ENCODE data around the gene MPDZ. TPM values are rescaled to one million over a fixed set of nuclear protein-coding genes. Genes with fewer than 3 reads are reported as not detected.

The MPDZ gene
- total and polyA plus RNA-seq, 2 experiments from 2014 or later, result 33.0 to 43.1 TPM

DNA sequence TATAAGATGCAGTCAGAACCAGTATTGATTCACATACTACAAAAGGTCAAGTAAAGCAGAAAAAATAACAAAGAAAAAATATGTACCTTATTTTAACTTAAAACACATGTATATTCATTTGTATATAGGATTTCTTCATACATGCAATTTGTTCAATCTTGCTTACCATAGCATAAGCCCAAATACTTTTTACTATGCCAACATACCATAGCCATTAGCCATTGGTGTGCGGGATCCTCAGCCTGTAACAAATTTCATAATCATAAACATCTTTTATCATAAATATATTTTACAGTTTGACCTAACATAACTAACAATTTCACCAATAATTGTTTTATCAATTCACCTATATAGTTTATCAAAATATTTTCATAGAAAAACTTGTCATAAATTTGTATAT is 51.1 kb downstream of the MPDZ start:
- TF ChIP-seq NANOG (IDR thresholded peaks at IDR 0.05; ENCODE audit: borderline replicate concordance) (no peak), JUNB (IDR thresholded peaks at IDR 0.05; ENCODE audit: unreplicated experiment) (no peak), ZNF114 (CRISPR knock-in tag; IDR thresholded peaks at IDR 0.05) (no peak)
- H3K9me3 Mint-ChIP-seq, result no peaks in the 10 kb centered on the region
- Histone ChIP-seq H3K36me3 (ENCODE audit: insufficient read depth) (no peaks in the 10 kb centered on the region), H3F3A (replicated peaks; ENCODE audit: low read depth) (no peaks in the 10 kb centered on the region), H3K4me3 (no peak overlapping the region), H4K20me1 (replicated peaks; ENCODE audit: insufficient read depth) (no peaks in the 10 kb centered on the region), H3K9me2 (ENCODE audit: insufficient read depth) (no peaks in the 10 kb centered on the region), H3K27ac (ENCODE audit: low read depth) (no peak overlapping the region), H3K79me2 (replicated peaks; ENCODE audit: insufficient read depth) (no peaks in the 10 kb centered on the region), H2AFZ (no peak overlapping the region), H3K4me2 (no peak overlapping the region), H3K27me3 (ENCODE audit: insufficient read depth) (no peaks in the 10 kb centered on the region), H3K4me1 (ENCODE audit: insufficient read depth) (peaks cover 12% of the 10 kb centered on the region; the same call in 1 of the 2 replicates)
- no peaks in the 10 kb centered on the region for H3K27me3 Mint-ChIP-seq (ENCODE audit: insufficient read depth, low read depth, poor library complexity)
- ATAC-seq, result no peak
- DNase-seq (ENCODE audit: low spot score), result no peak
- no peak overlapping the region for H3K4me3 Mint-ChIP-seq
- H3K36me3 Mint-ChIP-seq (ENCODE audit: low read depth), result peaks cover 3% of the 10 kb centered on the region; the same call in 1 of the 3 replicates
- H3K27ac Mint-ChIP-seq, result no peak overlapping the region
- peaks cover 6% of the 10 kb centered on the region; the same call in 2 of the 3 replicates for H3K4me1 Mint-ChIP-seq

DNA sequence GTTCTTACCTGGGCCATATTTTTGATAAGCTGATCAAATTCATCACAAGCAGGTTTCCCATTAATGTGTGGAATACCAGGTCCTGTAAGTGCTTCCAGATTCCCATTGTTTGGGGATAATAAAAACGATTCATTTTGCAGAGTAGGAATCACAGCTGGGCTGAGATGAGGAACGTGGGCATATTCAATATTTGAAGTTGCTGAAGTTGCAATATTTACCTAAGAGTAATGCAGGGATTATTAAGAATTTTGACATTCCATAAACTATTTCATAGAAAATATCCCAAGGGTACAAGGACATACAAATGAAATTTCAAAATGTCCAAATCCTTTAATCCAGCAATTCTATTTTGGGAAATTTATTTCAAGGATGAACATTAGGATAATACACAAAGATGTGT is 55.1 kb downstream of the MPDZ start:
- no peak for DNase-seq (ENCODE audit: low spot score)
- Histone ChIP-seq H3K79me2 (replicated peaks; ENCODE audit: insufficient read depth) (no peaks in the 10 kb centered on the region), H3K4me2 (no peak overlapping the region), H2AFZ (no peak overlapping the region), H3F3A (replicated peaks; ENCODE audit: low read depth) (no peaks in the 10 kb centered on the region), H3K4me3 (no peak overlapping the region), H3K27me3 (ENCODE audit: insufficient read depth) (no peaks in the 10 kb centered on the region), H3K4me1 (ENCODE audit: insufficient read depth) (peaks cover 5% of the 10 kb centered on the region; the same call in 1 of the 2 replicates), H3K36me3 (ENCODE audit: insufficient read depth) (no peaks in the 10 kb centered on the region), H3K9me2 (ENCODE audit: insufficient read depth) (no peaks in the 10 kb centered on the region), H4K20me1 (replicated peaks; ENCODE audit: insufficient read depth) (no peaks in the 10 kb centered on the region), H3K27ac (ENCODE audit: low read depth) (no peak overlapping the region)
- ATAC-seq, result no peak
- Mint-ChIP-seq H3K27me3 (ENCODE audit: insufficient read depth, low read depth, poor library complexity) (no peaks in the 10 kb centered on the region), H3K9me3 (no peaks in the 10 kb centered on the region), H3K27ac (no peak overlapping the region), H3K4me1 (peaks cover under 1% of the 10 kb centered on the region; the same call in 2 of the 3 replicates), H3K36me3 (ENCODE audit: low read depth) (peaks cover 9% of the 10 kb centered on the region; the same call in 1 of the 3 replicates), H3K4me3 (no peak overlapping the region)
- TF ChIP-seq, protein P1, sequence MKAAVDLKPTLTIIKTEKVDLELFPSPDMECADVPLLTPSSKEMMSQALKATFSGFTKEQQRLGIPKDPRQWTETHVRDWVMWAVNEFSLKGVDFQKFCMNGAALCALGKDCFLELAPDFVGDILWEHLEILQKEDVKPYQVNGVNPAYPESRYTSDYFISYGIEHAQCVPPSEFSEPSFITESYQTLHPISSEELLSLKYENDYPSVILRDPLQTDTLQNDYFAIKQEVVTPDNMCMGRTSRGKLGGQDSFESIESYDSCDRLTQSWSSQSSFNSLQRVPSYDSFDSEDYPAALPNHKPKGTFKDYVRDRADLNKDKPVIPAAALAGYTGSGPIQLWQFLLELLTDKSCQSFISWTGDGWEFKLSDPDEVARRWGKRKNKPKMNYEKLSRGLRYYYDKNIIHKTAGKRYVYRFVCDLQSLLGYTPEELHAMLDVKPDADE (IDR thresholded peaks at IDR 0.05), result no peak
- TF ChIP-seq ZNF114 (CRISPR knock-in tag; IDR thresholded peaks at IDR 0.05) (no peak), NANOG (IDR thresholded peaks at IDR 0.05; ENCODE audit: borderline replicate concordance) (no peak), STAT1 (IDR thresholded peaks at IDR 0.05; ENCODE audit: unreplicated experiment) (no peak), EZH2phosphoT487 (IDR thresholded peaks at IDR 0.05; ENCODE audit: unreplicated experiment) (no peak), JUNB (IDR thresholded peaks at IDR 0.05; ENCODE audit: unreplicated experiment) (no peak), POLR2AphosphoS5 (IDR thresholded peaks at IDR 0.05; ENCODE audit: low read depth) (no peak), EZH2 (IDR thresholded peaks at IDR 0.05; ENCODE audit: low read depth, unreplicated experiment) (no peak), CREB1 (CRISPR knock-in tag; IDR thresholded peaks at IDR 0.05; ENCODE audit: low read depth) (no peak), ZNF331 (CRISPR knock-in tag; IDR thresholded peaks at IDR 0.05; ENCODE audit: low read depth) (no peak)
- TF ChIP-seq, protein P2, sequence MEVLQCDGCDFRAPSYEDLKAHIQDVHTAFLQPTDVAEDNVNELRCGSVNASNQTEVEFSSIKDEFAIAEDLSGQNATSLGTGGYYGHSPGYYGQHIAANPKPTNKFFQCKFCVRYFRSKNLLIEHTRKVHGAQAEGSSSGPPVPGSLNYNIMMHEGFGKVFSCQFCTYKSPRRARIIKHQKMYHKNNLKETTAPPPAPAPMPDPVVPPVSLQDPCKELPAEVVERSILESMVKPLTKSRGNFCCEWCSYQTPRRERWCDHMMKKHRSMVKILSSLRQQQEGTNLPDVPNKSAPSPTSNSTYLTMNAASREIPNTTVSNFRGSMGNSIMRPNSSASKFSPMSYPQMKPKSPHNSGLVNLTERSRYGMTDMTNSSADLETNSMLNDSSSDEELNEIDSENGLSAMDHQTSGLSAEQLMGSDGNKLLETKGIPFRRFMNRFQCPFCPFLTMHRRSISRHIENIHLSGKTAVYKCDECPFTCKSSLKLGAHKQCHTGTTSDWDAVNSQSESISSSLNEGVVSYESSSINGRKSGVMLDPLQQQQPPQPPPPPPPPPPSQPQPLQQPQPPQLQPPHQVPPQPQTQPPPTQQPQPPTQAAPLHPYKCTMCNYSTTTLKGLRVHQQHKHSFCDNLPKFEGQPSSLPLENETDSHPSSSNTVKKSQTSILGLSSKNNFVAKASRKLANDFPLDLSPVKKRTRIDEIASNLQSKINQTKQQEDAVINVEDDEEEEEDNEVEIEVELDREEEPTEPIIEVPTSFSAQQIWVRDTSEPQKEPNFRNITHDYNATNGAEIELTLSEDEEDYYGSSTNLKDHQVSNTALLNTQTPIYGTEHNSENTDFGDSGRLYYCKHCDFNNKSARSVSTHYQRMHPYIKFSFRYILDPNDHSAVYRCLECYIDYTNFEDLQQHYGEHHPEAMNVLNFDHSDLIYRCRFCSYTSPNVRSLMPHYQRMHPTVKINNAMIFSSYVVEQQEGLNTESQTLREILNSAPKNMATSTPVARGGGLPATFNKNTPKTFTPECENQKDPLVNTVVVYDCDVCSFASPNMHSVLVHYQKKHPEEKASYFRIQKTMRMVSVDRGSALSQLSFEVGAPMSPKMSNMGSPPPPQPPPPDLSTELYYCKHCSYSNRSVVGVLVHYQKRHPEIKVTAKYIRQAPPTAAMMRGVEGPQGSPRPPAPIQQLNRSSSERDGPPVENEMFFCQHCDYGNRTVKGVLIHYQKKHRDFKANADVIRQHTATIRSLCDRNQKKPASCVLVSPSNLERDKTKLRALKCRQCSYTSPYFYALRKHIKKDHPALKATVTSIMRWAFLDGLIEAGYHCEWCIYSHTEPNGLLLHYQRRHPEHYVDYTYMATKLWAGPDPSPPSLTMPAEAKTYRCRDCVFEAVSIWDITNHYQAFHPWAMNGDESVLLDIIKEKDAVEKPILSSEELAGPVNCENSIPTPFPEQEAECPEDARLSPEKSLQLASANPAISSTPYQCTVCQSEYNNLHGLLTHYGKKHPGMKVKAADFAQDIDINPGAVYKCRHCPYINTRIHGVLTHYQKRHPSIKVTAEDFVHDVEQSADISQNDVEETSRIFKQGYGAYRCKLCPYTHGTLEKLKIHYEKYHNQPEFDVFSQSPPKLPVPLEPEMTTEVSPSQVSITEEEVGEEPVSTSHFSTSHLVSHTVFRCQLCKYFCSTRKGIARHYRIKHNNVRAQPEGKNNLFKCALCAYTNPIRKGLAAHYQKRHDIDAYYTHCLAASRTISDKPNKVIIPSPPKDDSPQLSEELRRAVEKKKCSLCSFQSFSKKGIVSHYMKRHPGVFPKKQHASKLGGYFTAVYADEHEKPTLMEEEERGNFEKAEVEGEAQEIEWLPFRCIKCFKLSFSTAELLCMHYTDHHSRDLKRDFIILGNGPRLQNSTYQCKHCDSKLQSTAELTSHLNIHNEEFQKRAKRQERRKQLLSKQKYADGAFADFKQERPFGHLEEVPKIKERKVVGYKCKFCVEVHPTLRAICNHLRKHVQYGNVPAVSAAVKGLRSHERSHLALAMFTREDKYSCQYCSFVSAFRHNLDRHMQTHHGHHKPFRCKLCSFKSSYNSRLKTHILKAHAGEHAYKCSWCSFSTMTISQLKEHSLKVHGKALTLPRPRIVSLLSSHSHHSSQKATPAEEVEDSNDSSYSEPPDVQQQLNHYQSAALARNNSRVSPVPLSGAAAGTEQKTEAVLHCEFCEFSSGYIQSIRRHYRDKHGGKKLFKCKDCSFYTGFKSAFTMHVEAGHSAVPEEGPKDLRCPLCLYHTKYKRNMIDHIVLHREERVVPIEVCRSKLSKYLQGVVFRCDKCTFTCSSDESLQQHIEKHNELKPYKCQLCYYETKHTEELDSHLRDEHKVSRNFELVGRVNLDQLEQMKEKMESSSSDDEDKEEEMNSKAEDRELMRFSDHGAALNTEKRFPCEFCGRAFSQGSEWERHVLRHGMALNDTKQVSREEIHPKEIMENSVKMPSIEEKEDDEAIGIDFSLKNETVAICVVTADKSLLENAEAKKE (CRISPR knock-in tag; IDR thresholded peaks at IDR 0.05), result no peak
- TF ChIP-seq, protein P3, sequence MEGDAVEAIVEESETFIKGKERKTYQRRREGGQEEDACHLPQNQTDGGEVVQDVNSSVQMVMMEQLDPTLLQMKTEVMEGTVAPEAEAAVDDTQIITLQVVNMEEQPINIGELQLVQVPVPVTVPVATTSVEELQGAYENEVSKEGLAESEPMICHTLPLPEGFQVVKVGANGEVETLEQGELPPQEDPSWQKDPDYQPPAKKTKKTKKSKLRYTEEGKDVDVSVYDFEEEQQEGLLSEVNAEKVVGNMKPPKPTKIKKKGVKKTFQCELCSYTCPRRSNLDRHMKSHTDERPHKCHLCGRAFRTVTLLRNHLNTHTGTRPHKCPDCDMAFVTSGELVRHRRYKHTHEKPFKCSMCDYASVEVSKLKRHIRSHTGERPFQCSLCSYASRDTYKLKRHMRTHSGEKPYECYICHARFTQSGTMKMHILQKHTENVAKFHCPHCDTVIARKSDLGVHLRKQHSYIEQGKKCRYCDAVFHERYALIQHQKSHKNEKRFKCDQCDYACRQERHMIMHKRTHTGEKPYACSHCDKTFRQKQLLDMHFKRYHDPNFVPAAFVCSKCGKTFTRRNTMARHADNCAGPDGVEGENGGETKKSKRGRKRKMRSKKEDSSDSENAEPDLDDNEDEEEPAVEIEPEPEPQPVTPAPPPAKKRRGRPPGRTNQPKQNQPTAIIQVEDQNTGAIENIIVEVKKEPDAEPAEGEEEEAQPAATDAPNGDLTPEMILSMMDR (conservative IDR thresholded peaks at IDR 0.05; ENCODE audit: low read depth in 2 of 2), result no peak

Measured in GM23338 (cell line).